K562 (cell line): ENCODE measurements around the gene PNISR. TPM values are rescaled to one million over a fixed set of nuclear protein-coding genes. Genes with fewer than 3 reads are reported as not detected.
A peak's percentile ranks its signal among the peaks of the same experiment; 100 is the strongest.

Experiments used
- ATF7 ChIP-seq: fragments of 450-650 bp; IDR thresholded peaks from 2 replicates; pipeline ENCODE4 v1.7.1; 2014; ENCODE audit warnings: mild to moderate bottlenecking, moderate library complexity
- CTCF ChIP-seq, 3 experiments: IDR thresholded peaks in 2 of 3; conservative IDR thresholded peaks in 1 of 3; 2 replicates each; pipeline ENCODE4 v1.5.1; 2011 to 2012; ENCODE audit warnings: low read length in 3 of 3, mild to moderate bottlenecking in 3 of 3, control low read depth in 2 of 3, improper control_type of control experiment in 1 of 3, inconsistent platforms in 1 of 3, low read depth in 1 of 3, mixed read lengths in 1 of 3, moderate library complexity in 1 of 3; ENCODE audit not compliant: insufficient read depth in 2 of 3
- ESRRB ChIP-seq: fragments of 250-450 bp; sonication (Bioruptor Pico); IDR thresholded peaks from 2 replicates; pipeline ENCODE4 v1.5.0; 2020; ENCODE audit warnings: mild to moderate bottlenecking, moderate library complexity, borderline replicate concordance
- FOXK1 ChIP-seq: sonication (generic); formaldehyde crosslinking; IDR thresholded peaks from 2 replicates; pipeline ENCODE4 v1.8.0; 2022; ENCODE audit warnings: missing genetic modification reagents, mild to moderate bottlenecking, borderline replicate concordance
- GTF2B ChIP-seq: IDR thresholded peaks from 2 replicates; pipeline ENCODE4 v1.6.1; 2011; ENCODE audit not compliant: insufficient read length; ENCODE audit errors: extremely low read depth
- HES1 ChIP-seq: fragments of 450-650 bp; IDR thresholded peaks from 2 replicates; pipeline ENCODE4 v1.6.1; 2016; ENCODE audit warnings: low read depth, mild to moderate bottlenecking, moderate library complexity
- MITF ChIP-seq: IDR thresholded peaks from 2 replicates; pipeline ENCODE4 v1.6.1; 2014; ENCODE audit warnings: antibody characterized with exemption
- MTF1 ChIP-seq: fragments of 250-450 bp; sonication (Bioruptor Pico); IDR thresholded peaks from 2 replicates; pipeline ENCODE4 v1.9.0; 2021; ENCODE audit warnings: moderate library complexity, mild to moderate bottlenecking, inconsistent platforms, borderline replicate concordance
- NFATC3 ChIP-seq: fragments of 450-650 bp; IDR thresholded peaks from 2 replicates; pipeline ENCODE4 v1.6.1; 2017; ENCODE audit warnings: mild to moderate bottlenecking
- RBM14 ChIP-seq: fragments of 200-400 bp; formaldehyde crosslinking; IDR thresholded peaks from 2 replicates; pipeline ENCODE4 v1.6.1; 2018; ENCODE audit warnings: low read depth, mild to moderate bottlenecking, low read length, moderate library complexity, borderline replicate concordance; ENCODE audit not compliant: insufficient read depth
- SIX5 ChIP-seq, 2 experiments: IDR thresholded peaks; 2 replicates each; pipeline ENCODE4 v1.6.1; 2011; ENCODE audit warnings: low read length in 2 of 2, borderline replicate concordance in 1 of 2, low read depth in 1 of 2, mild to moderate bottlenecking in 1 of 2, moderate library complexity in 1 of 2; ENCODE audit not compliant: insufficient read depth in 1 of 2
- TAF15 ChIP-seq: fragments of 200-400 bp; formaldehyde crosslinking; IDR thresholded peaks from 2 replicates; pipeline ENCODE4 v1.6.1; 2017; ENCODE audit warnings: mild to moderate bottlenecking, low read depth, low read length, moderate library complexity
- TAF7 ChIP-seq: fragments of 450-650 bp; IDR thresholded peaks from 2 replicates; pipeline ENCODE4 v1.6.1; 2016; ENCODE audit warnings: missing genetic modification characterization, missing compliant biosample characterization
- YBX1 ChIP-seq: fragments of 450-650 bp; IDR thresholded peaks from 2 replicates; pipeline ENCODE4 v1.7.1; 2016; ENCODE audit warnings: mild to moderate bottlenecking
- ZNF224 ChIP-seq: sonication (generic); formaldehyde crosslinking; IDR thresholded peaks from 2 replicates; pipeline ENCODE4 v1.8.0; 2022; ENCODE audit warnings: mild to moderate bottlenecking, missing genetic modification reagents
- ZNF77 ChIP-seq: fragments of 250-450 bp; sonication (Bioruptor Pico); IDR thresholded peaks from 2 replicates; pipeline ENCODE4 v1.5.0; 2020
- polyA plus RNA-seq, 8 experiments: library from polyadenylated mRNA; depleted of rRNA in 4 of 8; stranded (reverse) in 5 of 8; unstranded in 3 of 8; fragments of >200 nt; fragmentation: Nextera tagmentation in 2 of 8; fragmentation: Illumina TruSeq in 1 of 8; extraction: Ambion mirVana in 2 of 8; extraction: Trizol in 1 of 8; gene quantifications; 2 replicates each; pipeline versions ENCODE4 v1.2.1 to v1.2.3, GENCODE V29; 2011 to 2014; ENCODE audit warnings: inconsistent platforms in 1 of 8, missing spikeins in 1 of 8
- total RNA-seq, 7 experiments: library from RNA; depleted of rRNA in 6 of 7; stranded (reverse); fragments of >200 nt in 6 of 7; fragmentation: Illumina TruSeq in 2 of 7; extraction: Trizol in 2 of 7; gene quantifications; 2 replicates each; pipeline versions ENCODE4 v1.2.1 to v1.2.3, GENCODE V29; 2011 to 2021; ENCODE audit warnings: low replicate concordance in 1 of 7

The PNISR gene
- total and polyA plus RNA-seq, 9 of the 15 experiments (the other 6 are each of a cell fraction or from before 2014, with no cell fraction given): 97.4 to 206 (median 131) TPM

GRCh38 chr6:99393698-99394531 is 31.2 kb downstream of the PNISR start, which contains the start of gene COQ3 (continued):
- TF ChIP-seq RBM14 (no peak), SIX5 (IDR thresholded peaks at IDR 0.05; ENCODE audit: borderline replicate concordance in 1 of 2, insufficient read depth in 1 of 2, low read depth in 1 of 2, low read length in 2 of 2) (peak in 1 of 2 experiments; percentile 15; a peak in 1 of 4 replicates), MTF1 (CRISPR knock-in tag) (no peak), ESRRB (CRISPR knock-in tag) (no peak), ZNF224 (no peak), ZNF77 (CRISPR knock-in tag) (no peak), FOXK1 (no peak), NFATC3 (no peak), HES1 (no peak), YBX1 (no peak), ATF7 (peak; percentile 55; the same call in 1 of the 2 replicates), GTF2B (no peak), TAF15 (no peak), TAF7 (tag) (peak; percentile 94), CTCF (IDR thresholded peaks at IDR 0.05 in 2 of 3, conservative IDR thresholded peaks at IDR 0.05 in 1 of 3; ENCODE audit: insufficient read depth in 2 of 3, low read depth in 1 of 3, low read length in 3 of 3) (no peak), MITF (no peak)
